Stimulated activated CD8-positive, alpha-beta memory T cell treated with anti-CD3 and anti-CD28 coated beads, Interleukin-4, amount 100 ng/mL, for 24 hours (primary cell): Measurements from ENCODE around the gene METRNL.

Experiments
- DNase-seq: peaks from one replicate; pipeline ENCODE4 v3.0.0-alpha.2; 2020; ENCODE audit warnings: low read depth

METRNL gene

GRCh38 chr17:83067071-83067717 lies 12.2 kb upstream of the METRNL start:
- DNase-seq = no peak

- DNase-seq = no peak
These were observed 11.6 kb upstream of the METRNL start for GRCh38 chr17:83067718-83068261.

GRCh38 chr17:83068641-83069570 lies 10.5 kb upstream of the METRNL start:
- DNase-seq = no peak

GRCh38 chr17:83069571-83069906 lies 9.9 kb upstream of the METRNL start:
- no peak for DNase-seq

- DNase-seq = no peak
These were observed 9.3 kb upstream of the METRNL start for GRCh38 chr17:83069931-83070742.

- DNase-seq = no peak
These were observed 8.5 kb upstream of the METRNL start for GRCh38 chr17:83070800-83071341.

GRCh38 chr17:83071365-83071764 lies 8.0 kb upstream of the METRNL start:
- no peak for DNase-seq

GRCh38 chr17:83071966-83072562 lies 7.3 kb upstream of the METRNL start:
- DNase-seq = no peak

- no peak for DNase-seq
These were observed 6.6 kb upstream of the METRNL start for GRCh38 chr17:83072600-83073358.

- no peak for DNase-seq
These were observed 5.9 kb upstream of the METRNL start for GRCh38 chr17:83073389-83074063.

GRCh38 chr17:83074486-83075223 lies 4.8 kb upstream of the METRNL start:
- DNase-seq = no peak

- DNase-seq = no peak
These were observed 4.0 kb upstream of the METRNL start for GRCh38 chr17:83075270-83075880.

GRCh38 chr17:83076938-83077337 lies 2.5 kb upstream of the METRNL start:
- no peak for DNase-seq

- no peak for DNase-seq
These were observed 2.0 kb upstream of the METRNL start for GRCh38 chr17:83077411-83077810.

GRCh38 chr17:83077939-83078338 lies 1.5 kb upstream of the METRNL start:
- no peak for DNase-seq

- no peak for DNase-seq
These were observed 744 bp upstream of the METRNL start for GRCh38 chr17:83078378-83079351.

GRCh38 chr17:83079766-83080578 lies 563 bp downstream of the METRNL start:
- no peak for DNase-seq
